Effector memory CD4-positive, alpha-beta T cell (primary cell): ENCODE data around the gene FCRL6.

Source experiments
- DNase-seq, 3 donors: peaks; one replicate each; pipeline ENCODE4 v3.0.0-alpha.2; 2020
- H3K27ac ChIP-seq: 2 replicates; pipeline ENCODE4 v1.7.0; 2013; ENCODE audit warnings: mild to moderate bottlenecking, low read length, moderate library complexity; ENCODE audit not compliant: insufficient read depth, poor library complexity, severe bottlenecking
- H3K27me3 ChIP-seq: replicated peaks from 2 replicates; pipeline ENCODE4 v1.7.0; 2013; ENCODE audit warnings: mild to moderate bottlenecking, low read length; ENCODE audit not compliant: insufficient read depth, control insufficient read depth, poor library complexity, severe bottlenecking
- H3K36me3 ChIP-seq: 2 replicates; pipeline ENCODE4 v1.7.0; 2013; ENCODE audit warnings: mild to moderate bottlenecking, low read length, moderate library complexity; ENCODE audit not compliant: control insufficient read depth, insufficient read depth
- H3K4me1 ChIP-seq: 2 replicates; pipeline ENCODE4 v1.7.0; 2013; ENCODE audit warnings: low read length, mild to moderate bottlenecking; ENCODE audit not compliant: control insufficient read depth, insufficient read depth, poor library complexity, severe bottlenecking
- H3K4me3 ChIP-seq: 2 replicates; pipeline ENCODE4 v1.7.0; 2013; ENCODE audit warnings: low read length, low read depth, mild to moderate bottlenecking; ENCODE audit not compliant: insufficient read depth, poor library complexity, severe bottlenecking
- H3K9me3 ChIP-seq: 2 replicates; pipeline ENCODE4 v1.7.0; 2013; ENCODE audit warnings: mild to moderate bottlenecking, low read length, moderate library complexity; ENCODE audit not compliant: control insufficient read depth

FCRL6 gene

DNA sequence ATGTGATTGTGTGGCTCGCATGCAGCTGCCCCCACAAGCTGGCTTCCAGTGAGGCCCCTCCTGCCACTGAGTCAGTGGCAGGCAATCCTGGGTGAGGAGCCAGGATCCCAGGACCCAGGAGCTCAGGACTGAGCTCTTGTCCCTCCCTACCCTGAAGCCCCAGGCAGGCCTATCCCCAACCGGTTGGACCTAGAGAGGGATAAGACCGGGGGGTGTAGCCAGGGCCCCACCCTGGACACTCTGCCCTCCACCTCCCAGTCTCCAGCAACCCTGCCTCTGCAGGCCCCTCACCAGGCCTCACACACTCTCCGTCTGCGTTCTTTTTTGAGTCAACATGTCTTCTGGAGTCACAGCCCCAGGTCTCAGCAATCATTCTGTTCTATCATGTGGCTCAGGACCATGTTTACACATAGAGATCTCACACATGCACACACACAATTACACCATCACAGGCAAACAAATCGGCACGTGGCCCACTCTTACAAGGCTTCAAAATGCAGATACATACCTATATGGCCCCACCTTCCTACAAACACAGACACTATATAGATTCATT is 57.7 kb downstream of the FCRL6 start:
- Histone ChIP-seq H3K4me1 (peaks cover 5% of the 10 kb centered on the region), H3K9me3 (no peaks in the 10 kb centered on the region), H3K4me3 (no peak overlapping the region), H3K27me3 (no peaks in the 10 kb centered on the region), H3K27ac (no peak overlapping the region), H3K36me3 (no peaks in the 10 kb centered on the region)
- no peak for DNase-seq

- H3K27me3 ChIP-seq: no peaks in the 10 kb centered on the region
- no peaks in the 10 kb centered on the region for H3K9me3 ChIP-seq
- no peak for DNase-seq
- no peak overlapping the region for H3K4me3 ChIP-seq
- no peak overlapping the region for H3K27ac ChIP-seq
- no peaks in the 10 kb centered on the region for H3K36me3 ChIP-seq
- no peaks in the 10 kb centered on the region for H3K4me1 ChIP-seq
Observed at GRCh38 chr1:159860456-159860855, 58.3 kb downstream of the FCRL6 start.

- Histone ChIP-seq H3K9me3 (no peaks in the 10 kb centered on the region), H3K27ac (no peak overlapping the region), H3K4me3 (no peak overlapping the region), H3K27me3 (no peaks in the 10 kb centered on the region), H3K4me1 (no peaks in the 10 kb centered on the region), H3K36me3 (no peaks in the 10 kb centered on the region)
- no peak for DNase-seq
Observed at GRCh38 chr1:159861218-159861617, 59.1 kb downstream of the FCRL6 start.

GRCh38 chr1:159862031-159862430 is 59.9 kb downstream of the FCRL6 start:
- Histone ChIP-seq H3K9me3 (no peaks in the 10 kb centered on the region), H3K27ac (no peak overlapping the region)
- DNase-seq: no peak

DNA sequence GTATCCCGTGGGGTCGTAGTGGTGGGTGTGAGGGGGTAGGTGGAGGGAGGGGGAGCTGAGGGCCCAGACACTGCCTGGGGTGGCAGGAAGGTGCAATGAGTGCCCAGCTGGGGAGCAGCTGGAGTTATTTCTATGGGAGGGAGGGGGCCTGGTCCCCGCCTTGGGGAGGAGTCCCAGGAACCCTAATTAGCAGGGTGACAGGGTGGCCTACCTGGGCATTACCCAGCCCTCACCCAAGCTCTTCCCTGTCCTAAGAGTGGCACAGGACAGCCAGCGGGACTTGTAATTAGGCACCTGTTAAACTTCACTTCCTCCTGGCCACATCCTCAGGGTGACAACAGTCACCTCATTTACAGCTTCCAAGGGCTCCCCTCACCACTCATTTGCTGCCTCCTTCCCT is 60.4 kb downstream of the FCRL6 start, which contains the start of gene VSIG8:
TSS of gene VSIG8 (minus strand) at position 101 of the 400 bp plus-strand sequence. CDS start 136 bp downstream, outside the sequence.
- no peak for DNase-seq
- Histone ChIP-seq H3K4me3 (no peak within 1 kb of the TSS), H3K36me3 (no peaks in the 10 kb centered on the region), H3K9me3 (no peaks in the 10 kb centered on the region), H3K27ac (no peak within 1 kb of the TSS), H3K4me1 (peaks cover 2% of the 10 kb centered on the region), H3K27me3 (no peaks in the 10 kb centered on the region)

More at GRCh38 chr1:159862031-159862430, 59.9 kb downstream of the FCRL6 start:
- Histone ChIP-seq H3K4me1 (peaks cover 2% of the 10 kb centered on the region), H3K27me3 (no peaks in the 10 kb centered on the region), H3K4me3 (no peak overlapping the region), H3K36me3 (no peaks in the 10 kb centered on the region)

- H3K27ac ChIP-seq: no peak overlapping the region
- H3K36me3 ChIP-seq: no peaks in the 10 kb centered on the region
- no peak for DNase-seq
- H3K9me3 ChIP-seq: no peaks in the 10 kb centered on the region
- H3K4me1 ChIP-seq: peaks cover 2% of the 10 kb centered on the region
- no peak overlapping the region for H3K4me3 ChIP-seq
- H3K27me3 ChIP-seq: no peaks in the 10 kb centered on the region
Observed at GRCh38 chr1:159864262-159864661, 62.1 kb downstream of the FCRL6 start.
